NCI-H1048 (cell line): Measurements from ENCODE around the gene EPS15.
A peak's percentile ranks its signal among the peaks of the same experiment; 100 is the strongest.
"Not testable (repeated sequence)": the region's sequence is repeated elsewhere in the genome, so short reads cannot be mapped to it uniquely, and the experiment has no call there.

Source experiments
- DNase-seq: peaks from one replicate; lab custom pipeline; 2025; lab: John Stamatoyannopoulos, UW

The EPS15 gene

DNA sequence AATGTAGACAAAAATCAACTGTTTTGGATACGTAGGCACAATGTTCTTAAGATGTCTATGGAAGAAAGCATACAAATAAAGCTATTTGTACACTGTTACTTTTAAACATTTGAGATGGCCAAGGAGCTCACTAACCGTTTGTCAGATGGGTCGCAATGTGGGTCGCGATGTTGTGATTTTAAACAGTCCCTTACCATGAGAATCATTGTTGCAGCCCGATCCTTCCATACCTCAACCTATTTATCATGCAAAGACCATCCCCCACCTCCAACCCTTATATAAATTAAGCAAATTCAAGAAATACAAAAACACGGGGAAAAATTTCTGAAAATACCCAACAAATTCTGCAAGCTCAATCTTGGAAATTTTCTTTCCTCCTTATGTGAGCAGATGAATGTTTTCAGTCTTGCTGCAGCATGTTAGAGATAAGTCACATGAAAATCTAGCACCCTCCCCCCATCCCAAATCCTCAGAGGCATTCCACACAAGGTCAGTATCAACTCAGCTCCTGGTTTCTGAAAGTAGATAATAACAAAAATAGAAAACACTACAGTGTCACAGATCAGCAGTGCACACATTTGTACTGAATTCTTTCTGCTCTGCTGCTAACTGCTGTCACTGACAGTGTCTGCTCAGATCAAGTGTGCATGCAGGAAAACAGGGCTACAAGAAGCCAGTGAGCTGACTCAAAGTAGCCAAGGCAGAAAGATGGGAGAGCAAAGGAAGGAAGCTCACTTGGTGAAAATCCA lies 95.8 kb downstream of the EPS15 start:
- DNase-seq = no peak

DNA sequence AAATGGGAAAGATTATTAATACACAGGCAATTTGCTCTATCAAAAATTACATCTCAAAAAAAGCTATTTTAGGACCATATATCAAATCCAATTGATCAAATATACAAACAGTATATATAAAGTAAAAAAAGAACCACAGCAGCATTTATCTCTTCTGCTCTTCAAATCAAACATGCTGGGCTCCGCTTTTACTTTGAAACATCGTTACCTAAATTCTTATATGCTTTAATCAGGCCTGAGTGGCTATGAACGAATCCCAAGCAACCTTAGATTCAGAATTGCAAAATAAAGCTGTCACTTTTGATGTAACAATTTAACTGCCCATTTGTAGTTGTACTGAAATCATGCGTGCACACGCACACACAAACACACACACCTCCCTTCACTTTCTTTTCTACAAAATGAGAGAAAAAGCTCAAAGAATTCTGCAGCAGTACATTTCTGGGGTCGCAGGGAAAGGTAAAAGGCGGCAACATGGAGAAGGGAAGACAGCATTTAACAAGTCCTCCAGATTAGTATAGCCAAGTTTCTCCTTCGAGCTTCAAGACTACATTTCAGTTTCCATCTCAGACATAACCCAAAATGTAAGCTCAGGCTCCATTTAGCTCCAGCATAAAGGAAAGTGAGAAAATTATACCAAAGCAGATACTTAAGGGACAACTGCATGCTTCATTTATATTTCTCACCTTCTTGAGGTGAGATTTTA lies 96.5 kb downstream of the EPS15 start:
- DNase-seq = no peak

DNA sequence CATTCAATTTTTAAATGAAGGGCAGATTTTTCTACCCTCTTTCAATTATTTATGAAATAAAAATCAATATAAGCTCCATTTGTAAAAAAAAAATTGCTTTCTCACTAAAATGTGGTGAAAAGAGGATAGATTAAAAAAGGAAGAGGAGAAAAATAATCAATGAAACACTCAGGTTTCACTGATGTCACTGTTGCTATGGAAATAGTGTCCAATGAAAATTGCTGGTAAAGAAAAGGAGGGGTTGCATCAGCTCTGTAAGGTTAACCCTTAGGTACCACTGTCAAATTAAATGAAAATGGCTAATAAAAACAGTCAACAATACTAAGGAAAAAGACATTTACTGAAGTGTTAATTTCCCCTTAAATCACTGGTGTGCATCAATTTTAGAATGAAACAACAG lies 97.1 kb downstream of the EPS15 start:
- peak; percentile 2 for DNase-seq

DNA sequence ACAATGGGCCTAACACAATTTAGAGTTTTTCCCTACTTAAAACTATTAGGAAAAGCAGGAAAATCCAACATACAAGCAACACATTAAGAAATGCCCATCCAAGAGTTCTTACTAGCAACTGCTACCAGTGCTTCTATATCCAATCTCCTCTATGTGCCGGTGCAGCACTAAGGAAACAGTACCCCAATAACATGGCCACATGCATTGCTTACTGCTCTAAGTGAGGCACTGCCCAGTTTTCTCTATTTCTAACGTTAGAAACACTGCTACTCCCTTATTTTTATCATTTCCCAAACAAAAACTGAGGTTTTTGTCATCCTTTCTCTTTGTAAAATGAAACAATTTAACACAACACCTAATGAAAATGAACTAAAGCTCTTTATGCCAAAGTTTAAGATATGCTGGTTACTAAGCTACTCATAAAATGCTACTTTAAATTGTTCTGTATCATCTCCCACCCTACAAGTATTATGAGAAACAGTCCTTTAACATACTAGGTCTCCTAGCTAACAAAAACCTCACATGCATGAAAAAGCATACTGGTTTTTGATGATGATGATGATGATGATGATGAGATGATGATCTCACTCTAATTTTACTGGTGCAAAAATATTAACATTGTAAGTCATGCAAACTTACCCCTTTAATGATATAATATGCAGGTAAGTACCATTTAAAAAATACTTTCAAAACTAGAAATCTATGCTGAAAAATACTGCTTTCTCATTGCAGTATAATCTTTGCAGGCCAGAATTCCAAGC lies 98.0 kb downstream of the EPS15 start:
- no peak for DNase-seq

DNA sequence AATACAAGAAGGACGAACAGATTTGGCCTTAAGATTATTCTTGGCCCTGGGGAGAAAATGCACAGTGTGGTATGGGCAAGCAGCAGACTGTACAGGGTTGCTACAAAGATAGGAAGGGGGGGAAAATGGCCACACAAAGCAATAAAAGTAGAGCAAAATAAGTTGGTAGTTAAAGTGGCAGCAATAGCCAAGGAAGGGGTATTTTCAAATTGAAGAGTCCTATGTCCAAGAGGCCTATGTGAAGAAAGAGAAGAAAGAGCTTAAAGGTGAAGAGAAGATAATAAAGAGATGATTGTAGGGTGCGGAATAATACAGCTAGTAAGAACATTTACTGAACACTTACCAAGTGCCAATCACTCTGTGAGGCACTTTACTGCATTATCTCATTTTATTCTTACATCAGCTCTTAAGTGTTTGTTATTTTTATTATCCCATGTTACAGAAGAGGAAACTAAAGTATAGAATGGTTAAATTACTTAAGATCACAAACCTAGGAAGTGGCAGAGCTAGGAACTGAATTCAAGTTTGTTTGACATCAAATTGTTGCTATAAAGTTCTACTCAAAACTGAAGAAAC lies 100.6 kb downstream of the EPS15 start:
- DNase-seq = no peak

DNA sequence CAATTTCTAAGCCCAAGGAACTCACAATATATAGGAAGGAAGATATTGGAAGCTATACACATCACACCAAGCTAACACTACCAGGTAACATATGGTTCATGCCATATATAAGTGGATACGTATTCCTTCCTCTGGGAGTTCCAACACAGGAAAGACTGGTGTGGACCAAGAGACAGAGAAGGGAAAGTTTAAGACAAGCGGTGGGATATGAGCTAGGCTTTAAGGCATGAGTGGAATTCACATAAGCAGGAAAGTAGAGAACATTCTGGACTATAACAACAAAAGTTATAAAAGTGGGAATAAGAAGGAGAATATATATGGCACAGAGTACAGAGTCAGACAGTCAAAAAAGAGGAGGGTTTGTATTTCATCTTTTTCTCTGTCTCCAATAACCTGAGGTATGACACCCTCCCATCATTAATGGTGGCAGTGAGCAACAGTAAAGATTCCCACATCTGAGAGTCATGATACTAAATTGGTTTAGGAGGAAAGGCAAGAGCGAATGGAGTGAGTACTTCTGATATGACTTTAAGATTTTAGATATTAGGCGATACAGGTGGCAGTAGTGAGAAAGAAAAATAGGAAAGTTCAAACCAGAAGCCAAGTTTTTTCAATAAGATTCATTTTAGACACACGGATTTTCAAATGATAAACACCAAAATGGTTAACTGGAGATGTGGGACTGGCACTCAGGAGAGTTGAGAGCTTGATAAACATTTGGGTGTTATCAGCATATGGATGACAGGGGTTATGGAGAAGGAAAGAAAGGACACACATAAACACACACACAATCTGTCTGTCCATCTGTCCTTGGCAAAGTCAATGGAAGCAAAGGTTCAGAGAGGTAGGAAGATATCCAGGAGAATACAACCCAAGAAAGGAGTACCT lies 101.3 kb downstream of the EPS15 start:
- no peak for DNase-seq

DNA sequence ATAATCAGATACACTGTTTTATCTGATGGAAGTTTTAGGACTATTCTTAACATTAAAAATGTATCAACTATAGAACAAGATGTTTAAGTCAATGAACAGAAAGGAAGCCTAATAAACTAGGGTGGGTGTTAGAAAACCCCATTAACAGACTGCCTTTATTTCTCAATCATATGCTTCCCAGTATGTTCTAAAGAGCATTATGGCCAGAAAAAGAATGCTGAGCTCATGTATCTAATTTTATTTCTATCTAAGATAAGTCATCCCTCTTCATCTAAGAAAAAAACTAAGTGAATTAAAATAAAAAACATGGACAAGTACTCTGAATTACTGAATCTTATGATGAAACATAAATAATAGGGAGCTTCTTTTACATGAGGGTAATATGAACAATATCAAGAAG lies 102.2 kb downstream of the EPS15 start:
- no peak for DNase-seq

DNA sequence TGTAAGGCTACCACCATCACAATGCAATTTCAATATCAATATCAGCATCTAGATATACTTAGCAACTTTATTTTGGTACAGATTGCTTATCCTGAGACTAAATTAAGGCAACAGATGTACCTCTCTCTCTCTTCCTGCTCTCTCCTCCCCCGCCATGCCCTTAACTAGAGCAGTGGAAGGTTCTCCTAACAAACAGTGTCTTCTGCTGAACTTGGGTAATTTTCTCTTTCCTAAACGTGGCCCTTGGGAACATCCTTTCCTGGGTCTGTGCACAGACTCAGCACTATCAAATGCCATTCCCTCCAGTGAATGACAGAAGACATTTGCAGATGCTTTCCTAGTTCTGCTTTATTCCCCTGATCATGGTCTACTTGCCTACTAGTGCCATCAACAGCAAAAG lies 103.1 kb downstream of the EPS15 start:
- DNase-seq = no peak

DNA sequence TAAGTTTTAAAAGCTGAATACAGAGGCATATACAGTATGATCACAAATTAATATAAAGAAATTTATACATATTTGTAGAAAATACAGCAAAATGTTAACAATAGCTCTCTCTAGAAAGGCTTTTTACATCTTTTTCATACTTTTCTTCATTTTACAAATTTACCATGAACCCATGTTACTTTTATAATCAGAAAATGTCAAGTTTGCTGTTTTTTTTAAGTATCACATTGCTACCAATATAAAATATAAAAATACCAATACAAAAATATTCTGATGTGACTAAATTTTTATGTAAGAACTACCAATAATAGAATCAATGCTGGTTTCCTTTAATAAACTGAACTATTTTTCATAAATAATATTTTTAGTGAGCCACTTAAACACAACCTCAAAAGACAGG lies 104.3 kb downstream of the EPS15 start:
- no peak for DNase-seq

DNA sequence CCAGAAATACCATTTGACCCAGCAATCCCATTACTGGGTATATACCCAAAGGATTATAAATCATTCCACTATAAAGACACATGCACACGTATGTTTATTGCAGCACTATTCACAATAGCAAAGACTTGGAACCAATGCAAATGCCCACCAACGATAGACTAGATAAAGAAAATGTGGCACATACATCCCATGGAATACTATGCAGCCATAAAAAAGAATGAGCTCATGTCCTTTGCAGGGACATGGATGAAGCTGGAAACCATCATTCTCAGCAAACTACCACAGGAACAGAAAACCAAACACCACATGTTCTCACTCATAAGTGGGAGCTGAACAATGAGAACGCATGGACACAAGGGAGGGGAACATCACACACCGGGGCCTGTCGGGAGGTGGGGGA lies 107.2 kb downstream of the EPS15 start:
- DNase-seq = not testable (repeated sequence)

DNA sequence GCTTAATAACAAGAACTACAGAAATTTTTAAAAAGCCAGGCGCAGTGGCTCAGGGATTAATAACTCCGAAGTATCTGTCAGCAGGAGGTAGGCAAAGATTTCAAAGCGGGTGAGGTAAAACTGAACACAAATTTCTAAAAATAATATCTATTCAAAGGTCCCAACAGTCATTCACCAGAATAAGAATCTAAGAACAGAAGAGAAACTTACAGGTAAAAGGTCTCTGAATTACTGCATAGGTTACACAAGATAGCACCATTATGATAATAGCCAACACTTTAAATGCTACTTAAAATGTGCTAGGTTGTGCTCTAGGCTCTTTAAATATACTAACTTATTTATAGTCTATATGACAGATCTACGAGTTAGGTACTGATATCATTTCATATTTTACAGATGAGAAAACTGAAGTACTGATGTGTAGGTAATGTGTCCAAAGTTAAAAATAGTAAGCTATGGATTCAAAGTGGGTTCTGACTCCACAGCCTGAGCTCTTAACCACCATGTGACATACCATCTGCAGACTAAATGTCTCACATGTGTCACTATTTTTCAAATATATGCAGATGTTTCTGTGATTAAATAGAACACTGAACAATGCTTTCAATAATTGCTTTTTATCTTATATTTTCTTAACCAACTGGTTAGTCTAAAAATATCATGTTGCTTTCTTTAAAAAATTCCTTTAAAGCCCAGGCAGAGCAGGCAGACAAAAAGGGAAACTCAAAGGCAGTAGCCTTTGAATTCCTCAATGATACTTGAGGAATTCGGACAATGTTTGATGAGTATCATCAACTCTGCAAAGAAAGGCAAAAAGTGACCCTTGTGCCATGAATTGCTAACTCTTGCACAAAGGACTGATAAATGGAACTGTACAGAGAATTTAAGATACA lies 108.3 kb downstream of the EPS15 start:
- DNase-seq = no peak

DNA sequence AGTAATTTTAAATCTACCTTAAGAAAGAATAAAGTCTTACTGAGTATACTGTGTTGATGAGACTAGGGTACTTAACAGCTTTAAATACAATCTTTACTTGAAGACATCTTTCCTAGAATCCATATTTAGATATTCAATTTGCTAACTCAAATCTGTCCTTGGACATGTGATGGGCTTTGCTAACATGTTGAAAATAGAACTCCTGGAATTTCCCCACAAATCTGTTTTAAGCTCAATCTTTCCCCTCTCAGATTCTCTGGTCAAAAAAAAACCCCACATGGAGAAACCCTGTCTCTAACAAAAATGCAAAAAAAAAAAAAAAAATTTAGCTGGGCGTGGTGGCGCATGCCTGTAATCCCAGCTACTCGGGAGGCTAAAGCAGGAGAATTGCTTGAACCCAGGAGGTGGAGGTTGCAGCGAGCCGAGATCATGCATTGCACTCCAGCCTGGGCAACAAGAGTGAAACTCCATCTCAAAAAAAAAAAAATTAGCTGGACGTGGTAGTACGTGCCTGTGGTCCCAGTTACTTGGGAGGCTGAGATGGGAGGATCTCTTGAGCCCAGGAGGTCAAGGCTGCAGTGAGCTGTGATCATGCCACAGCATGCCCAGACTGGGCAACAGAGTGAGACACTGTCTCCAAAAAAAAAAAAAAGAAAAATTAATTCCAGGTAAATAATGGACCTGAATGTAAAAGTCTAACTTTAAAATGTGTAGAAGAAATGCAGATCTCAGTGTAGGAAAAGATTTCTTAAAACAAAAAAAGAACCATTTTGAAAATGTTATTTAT lies 109.1 kb downstream of the EPS15 start:
- not testable (repeated sequence) for DNase-seq

DNA sequence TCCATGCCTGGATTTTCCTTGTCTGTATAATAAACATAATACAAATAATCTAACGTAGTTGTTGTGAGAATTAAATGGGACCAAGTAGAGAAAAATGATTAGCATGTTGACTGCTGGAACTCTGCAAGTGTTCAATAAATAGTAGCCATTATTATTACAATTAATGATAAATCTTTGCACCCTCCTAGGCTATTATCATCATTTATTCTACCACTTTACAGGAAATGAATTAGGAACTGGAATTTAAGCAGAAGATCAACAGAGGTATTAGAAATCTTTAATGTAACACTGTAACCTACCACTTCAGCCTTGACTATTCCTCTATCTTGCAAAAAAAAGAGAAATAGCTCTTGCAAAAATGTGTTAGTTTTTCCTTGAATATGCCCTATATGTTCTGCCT lies 126.8 kb downstream of the EPS15 start:
- DNase-seq = no peak

DNA sequence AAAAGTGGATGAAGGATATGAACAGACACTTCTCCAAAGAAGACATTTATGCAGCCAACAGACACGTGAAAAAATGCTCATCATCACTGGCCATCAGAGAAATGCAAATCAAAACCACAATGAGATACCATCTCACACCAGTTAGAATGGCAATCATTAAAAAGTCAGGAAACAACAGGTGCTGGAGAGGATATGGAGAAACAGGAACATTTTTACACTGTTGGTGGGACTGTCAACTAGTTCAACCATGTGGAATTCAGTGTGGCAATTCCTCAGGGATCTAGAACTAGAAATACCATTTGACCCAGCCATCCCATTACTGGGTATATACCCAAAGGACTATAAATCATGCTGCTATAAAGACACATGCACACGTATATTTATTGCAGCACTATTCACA lies 128.4 kb downstream of the EPS15 start:
- not testable (repeated sequence) for DNase-seq

DNA sequence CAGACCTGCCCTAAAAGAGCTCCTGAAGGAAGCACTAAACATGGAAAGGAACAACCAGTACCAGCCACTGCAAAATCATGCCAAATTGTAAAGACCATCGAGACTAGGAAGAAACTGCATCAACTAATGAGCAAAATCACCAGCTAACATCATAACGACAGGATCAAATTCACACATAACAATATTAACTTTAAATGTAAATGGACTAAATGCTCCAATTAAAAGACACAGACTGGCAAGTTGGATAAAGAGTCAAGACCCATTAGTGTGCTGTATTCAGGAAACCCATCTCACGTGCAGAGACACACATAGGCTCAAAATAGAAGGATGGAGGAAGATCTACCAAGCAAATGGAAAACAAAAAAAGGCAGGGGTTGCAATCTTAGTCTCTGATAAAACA lies 131.8 kb downstream of the EPS15 start:
- not testable (repeated sequence) for DNase-seq

DNA sequence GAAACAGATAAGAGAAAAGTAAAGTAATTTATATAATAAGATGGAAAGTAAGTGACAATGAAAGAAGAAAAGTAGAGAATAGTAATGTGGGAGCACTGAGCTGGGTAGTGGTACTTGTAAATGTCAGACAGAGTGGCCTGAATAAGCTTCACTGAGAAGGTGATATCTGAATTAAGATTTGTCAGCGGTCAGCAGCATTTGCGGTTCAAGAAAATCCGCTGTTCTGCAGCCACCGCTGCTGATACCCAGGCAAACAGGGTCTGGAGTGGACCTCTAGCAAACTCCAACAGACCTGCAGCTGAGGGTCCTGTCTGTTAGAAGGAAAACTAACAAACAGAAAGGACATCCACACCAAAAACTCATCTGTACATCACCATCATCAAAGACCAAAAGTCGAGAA lies 132.8 kb downstream of the EPS15 start:
- DNase-seq = not testable (repeated sequence)

DNA sequence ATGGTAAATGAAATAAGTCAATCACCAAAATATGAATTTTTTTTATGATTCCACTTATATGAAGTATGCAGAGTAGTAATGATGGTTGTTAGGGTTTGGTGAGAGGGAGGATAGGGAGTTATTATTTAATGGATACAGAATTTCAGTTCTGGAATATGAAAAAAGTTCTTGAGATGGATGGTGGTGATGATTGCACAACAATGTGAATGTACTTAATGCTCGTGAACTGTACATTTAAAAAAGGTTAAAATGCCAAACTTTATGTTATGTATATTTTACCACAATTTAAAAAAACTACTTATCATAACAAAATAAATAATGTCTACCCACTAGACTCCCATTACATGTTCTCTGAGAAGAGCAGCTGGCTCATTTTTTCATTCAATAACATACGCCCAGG lies 133.3 kb downstream of the EPS15 start:
- no peak for DNase-seq

DNA sequence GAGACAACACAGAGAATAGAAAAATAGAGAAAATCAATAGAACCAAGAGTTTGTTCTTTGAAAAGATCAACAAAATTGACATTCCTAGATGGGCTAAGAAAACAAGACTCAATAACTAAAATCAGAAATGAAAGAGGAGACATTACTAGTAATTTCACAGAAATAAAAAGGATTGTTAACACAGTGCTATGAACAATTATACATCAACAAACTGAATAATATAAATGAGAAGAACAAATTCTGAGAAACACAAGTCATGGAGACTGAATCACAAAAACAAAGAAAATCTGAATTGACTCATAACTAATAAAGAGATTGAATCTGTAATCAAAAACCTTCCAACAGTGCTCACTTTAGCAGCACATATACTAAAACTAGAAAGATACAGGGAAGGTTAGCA lies 137.1 kb downstream of the EPS15 start:
- DNase-seq = no peak

DNA sequence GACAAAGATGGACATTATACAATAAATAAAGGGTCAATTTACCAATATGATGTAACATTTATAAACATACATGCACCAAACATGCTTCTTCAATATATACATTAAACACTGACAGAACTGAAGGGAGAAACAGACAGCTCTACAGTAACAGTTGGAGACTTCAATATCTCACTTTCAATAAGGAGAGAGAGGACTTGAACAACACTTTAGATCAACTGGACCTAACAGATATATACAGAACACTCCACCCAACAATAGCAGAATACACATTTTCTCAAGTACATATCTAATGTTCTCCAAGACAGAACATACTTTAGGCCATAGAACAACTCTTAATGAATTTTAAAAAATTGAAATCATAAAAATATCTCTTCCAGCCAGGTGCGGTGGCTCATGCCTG lies 138.1 kb downstream of the EPS15 start:
- no peak for DNase-seq

DNA sequence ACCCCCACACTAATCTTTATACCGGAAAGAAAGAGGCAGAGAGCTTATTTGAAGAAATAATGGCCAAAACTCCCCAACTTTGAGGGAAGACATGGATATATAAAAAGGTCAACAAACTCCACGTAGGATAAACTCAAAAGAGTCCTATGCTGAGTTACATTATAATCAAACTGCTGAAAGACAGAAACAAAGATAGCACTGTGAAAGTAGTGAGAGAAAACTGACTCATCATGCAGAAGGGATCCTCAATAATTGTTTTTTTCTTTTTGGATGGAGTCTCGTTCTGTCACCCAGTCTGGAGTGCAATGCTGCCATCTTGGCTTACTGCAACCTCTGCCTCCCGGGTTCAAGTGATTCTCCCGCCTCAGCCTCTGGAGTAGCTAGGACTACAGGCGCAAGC lies 140.2 kb downstream of the EPS15 start:
- DNase-seq = no peak
